ENCODE data around the gene SORCS3. TPM values are rescaled to one million over a fixed set of nuclear protein-coding genes. Genes with fewer than 3 reads are reported as not detected.

Gene SORCS3
- total RNA-seq, 1 donor from 2014 or later = not detected

- DNase-seq (ENCODE audit: low spot score) = no peak
- Mint-ChIP-seq H3K4me3 (no peak overlapping the region), H3K4me1 (ENCODE audit: low read depth) (no peaks in the 10 kb centered on the region), H3K9me3 (no peaks in the 10 kb centered on the region), H3K27ac (no peak overlapping the region), H3K36me3 (ENCODE audit: low read depth) (no peaks in the 10 kb centered on the region), H3K27me3 (ENCODE audit: insufficient read depth) (peaks cover 2% of the 10 kb centered on the region)
- intact Hi-C loops (cut with micrococcal nuclease) = no loop called here
Measured at GRCh38 chr10:105109164-105109563, 468.1 kb downstream of the SORCS3 start.

- Mint-ChIP-seq H3K4me3 (no peak overlapping the region), H3K27me3 (ENCODE audit: insufficient read depth) (no peaks in the 10 kb centered on the region), H3K27ac (no peak overlapping the region), H3K4me1 (ENCODE audit: low read depth) (no peaks in the 10 kb centered on the region), H3K36me3 (ENCODE audit: low read depth) (no peaks in the 10 kb centered on the region), H3K9me3 (no peaks in the 10 kb centered on the region)
- no peak for DNase-seq (ENCODE audit: low spot score)
- intact Hi-C loops (cut with micrococcal nuclease) = no loop called here
Measured at GRCh38 chr10:105112862-105113261, 471.8 kb downstream of the SORCS3 start.

- H3K9me3 Mint-ChIP-seq = no peaks in the 10 kb centered on the region
- DNase-seq (ENCODE audit: low spot score) = no peak
- no peaks in the 10 kb centered on the region for H3K27me3 Mint-ChIP-seq (ENCODE audit: insufficient read depth)
- no peak overlapping the region for H3K27ac Mint-ChIP-seq
- intact Hi-C loops (cut with micrococcal nuclease) = no loop called here
- H3K36me3 Mint-ChIP-seq (ENCODE audit: low read depth) = no peaks in the 10 kb centered on the region
- no peaks in the 10 kb centered on the region for H3K4me1 Mint-ChIP-seq (ENCODE audit: low read depth)
- H3K4me3 Mint-ChIP-seq = no peak overlapping the region
Measured at GRCh38 chr10:105113666-105114065, 472.6 kb downstream of the SORCS3 start.

DNA sequence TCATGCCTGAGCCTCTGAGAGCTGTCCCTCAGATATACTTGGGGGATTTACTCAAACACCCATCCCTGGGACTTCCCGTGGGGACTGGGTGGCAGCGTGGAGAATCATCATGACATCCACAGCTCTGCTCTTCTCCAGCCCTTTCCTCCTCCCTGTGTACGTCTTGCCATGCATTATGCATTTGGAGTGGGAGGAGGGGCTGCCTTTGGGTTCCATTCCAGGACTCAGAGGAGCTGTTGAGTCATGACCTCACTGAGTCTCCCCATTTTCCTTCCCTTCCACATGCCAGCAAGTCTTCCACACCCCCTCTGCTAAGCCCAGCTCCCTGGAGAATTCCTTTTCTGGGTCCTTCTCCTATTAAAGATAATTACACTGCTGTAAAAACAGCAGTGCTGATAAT is 480.7 kb downstream of the SORCS3 start:
- intact Hi-C loops (cut with micrococcal nuclease) = no loop called here
- no peak overlapping the region for H3K27ac Mint-ChIP-seq
- no peak overlapping the region for H3K4me3 Mint-ChIP-seq
- H3K27me3 Mint-ChIP-seq (ENCODE audit: insufficient read depth) = no peaks in the 10 kb centered on the region
- no peaks in the 10 kb centered on the region for H3K9me3 Mint-ChIP-seq
- H3K36me3 Mint-ChIP-seq (ENCODE audit: low read depth) = no peaks in the 10 kb centered on the region
- DNase-seq (ENCODE audit: low spot score) = no peak
- H3K4me1 Mint-ChIP-seq (ENCODE audit: low read depth) = no peaks in the 10 kb centered on the region

DNA sequence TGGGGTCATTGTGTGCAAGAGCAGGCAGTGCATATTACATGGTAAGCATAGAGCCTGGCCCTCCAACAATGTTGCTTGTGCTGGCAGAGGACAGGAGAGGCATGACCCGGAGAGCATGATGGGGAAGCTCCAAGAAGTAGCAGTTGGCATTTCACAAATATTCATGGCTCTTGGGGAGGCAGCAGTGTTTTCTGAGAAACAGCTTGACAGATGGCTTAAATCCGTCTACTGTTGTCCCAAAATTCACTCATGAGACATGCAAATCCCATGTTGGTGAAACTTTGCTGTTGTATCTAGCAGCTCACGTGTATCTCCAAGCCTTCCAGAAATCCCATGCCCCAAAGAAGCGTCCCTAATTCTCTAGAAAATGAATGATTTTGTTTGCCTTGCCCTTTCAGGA is 487.0 kb downstream of the SORCS3 start:
- Mint-ChIP-seq H3K9me3 (no peaks in the 10 kb centered on the region), H3K27me3 (ENCODE audit: insufficient read depth) (no peaks in the 10 kb centered on the region), H3K27ac (no peak overlapping the region), H3K4me3 (no peak overlapping the region), H3K4me1 (ENCODE audit: low read depth) (no peaks in the 10 kb centered on the region), H3K36me3 (ENCODE audit: low read depth) (no peaks in the 10 kb centered on the region)
- no peak for DNase-seq (ENCODE audit: low spot score)
- intact Hi-C loops (cut with micrococcal nuclease) = no loop called here

GRCh38 chr10:105138358-105138757 is 497.3 kb downstream of the SORCS3 start:
- Mint-ChIP-seq H3K9me3 (no peaks in the 10 kb centered on the region), H3K27me3 (ENCODE audit: insufficient read depth) (no peaks in the 10 kb centered on the region), H3K27ac (no peak overlapping the region), H3K36me3 (ENCODE audit: low read depth) (no peaks in the 10 kb centered on the region), H3K4me3 (no peak overlapping the region), H3K4me1 (ENCODE audit: low read depth) (no peaks in the 10 kb centered on the region)
- no peak for DNase-seq (ENCODE audit: low spot score)
- intact Hi-C loops (cut with micrococcal nuclease) = no loop called here

DNA sequence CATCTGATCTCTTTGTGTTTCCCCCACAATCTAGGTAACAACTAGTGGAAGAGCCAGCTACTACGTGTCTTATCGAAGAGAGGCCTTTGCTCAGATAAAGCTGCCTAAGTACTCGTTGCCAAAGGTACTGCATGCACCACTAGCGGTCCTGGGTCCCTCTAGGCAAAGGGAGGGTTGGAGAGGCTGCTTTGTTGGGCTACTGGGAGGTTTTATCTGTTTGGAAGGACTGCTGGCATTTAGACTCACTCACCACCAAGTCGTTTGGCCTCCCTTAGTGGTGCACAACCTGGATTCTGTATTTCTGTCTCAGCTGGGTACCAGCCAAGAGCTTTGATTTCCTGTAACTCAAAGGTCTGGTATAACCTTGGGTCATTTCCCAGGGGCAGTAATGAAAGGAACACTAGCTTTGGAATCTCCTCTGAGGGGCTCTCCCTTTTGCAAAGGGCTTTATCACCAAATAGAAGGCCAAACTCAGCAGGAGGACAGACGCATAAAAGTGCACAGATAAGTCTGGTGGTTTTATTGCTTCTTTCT is 498.3 kb downstream of the SORCS3 start:
- Mint-ChIP-seq H3K4me3 (no peak overlapping the region), H3K27me3 (ENCODE audit: insufficient read depth) (no peaks in the 10 kb centered on the region), H3K36me3 (ENCODE audit: low read depth) (no peaks in the 10 kb centered on the region), H3K27ac (no peak overlapping the region), H3K9me3 (no peaks in the 10 kb centered on the region), H3K4me1 (ENCODE audit: low read depth) (no peaks in the 10 kb centered on the region)
- intact Hi-C loops (cut with micrococcal nuclease) = no loop called here
- DNase-seq (ENCODE audit: low spot score) = no peak

GRCh38 chr10:105140600-105140999 is 499.5 kb downstream of the SORCS3 start:
- Mint-ChIP-seq H3K9me3 (no peaks in the 10 kb centered on the region), H3K27me3 (ENCODE audit: insufficient read depth) (no peaks in the 10 kb centered on the region), H3K27ac (no peak overlapping the region), H3K4me3 (no peak overlapping the region), H3K4me1 (ENCODE audit: low read depth) (no peaks in the 10 kb centered on the region), H3K36me3 (ENCODE audit: low read depth) (no peaks in the 10 kb centered on the region)
- DNase-seq (ENCODE audit: low spot score) = no peak
- intact Hi-C loops (cut with micrococcal nuclease) = no loop called here

GRCh38 chr10:105145711-105146110 is 504.6 kb downstream of the SORCS3 start:
- Mint-ChIP-seq H3K27ac (no peak overlapping the region), H3K27me3 (ENCODE audit: insufficient read depth) (no peaks in the 10 kb centered on the region), H3K4me1 (ENCODE audit: low read depth) (no peaks in the 10 kb centered on the region), H3K9me3 (no peaks in the 10 kb centered on the region), H3K36me3 (ENCODE audit: low read depth) (no peaks in the 10 kb centered on the region), H3K4me3 (no peak overlapping the region)
- DNase-seq (ENCODE audit: low spot score) = no peak
- intact Hi-C loops (cut with micrococcal nuclease) = no loop called here

- Mint-ChIP-seq H3K27ac (no peak overlapping the region), H3K36me3 (ENCODE audit: low read depth) (no peaks in the 10 kb centered on the region)
- intact Hi-C loops (cut with micrococcal nuclease) = no loop called here
Measured at GRCh38 chr10:105146436-105146835, 505.3 kb downstream of the SORCS3 start.

GRCh38 chr10:105148456-105148855 is 507.4 kb downstream of the SORCS3 start:
- Mint-ChIP-seq H3K27me3 (ENCODE audit: insufficient read depth) (no peaks in the 10 kb centered on the region), H3K9me3 (no peaks in the 10 kb centered on the region), H3K4me3 (no peak overlapping the region), H3K27ac (no peak overlapping the region), H3K4me1 (ENCODE audit: low read depth) (no peaks in the 10 kb centered on the region), H3K36me3 (ENCODE audit: low read depth) (no peaks in the 10 kb centered on the region)
- intact Hi-C loops (cut with micrococcal nuclease) = no loop called here
- DNase-seq (ENCODE audit: low spot score) = no peak

More at GRCh38 chr10:105146436-105146835, 505.3 kb downstream of the SORCS3 start:
- Mint-ChIP-seq H3K4me1 (ENCODE audit: low read depth) (no peaks in the 10 kb centered on the region), H3K27me3 (ENCODE audit: insufficient read depth) (no peaks in the 10 kb centered on the region), H3K9me3 (no peaks in the 10 kb centered on the region), H3K4me3 (no peak overlapping the region)
- no peak for DNase-seq (ENCODE audit: low spot score)

DNA sequence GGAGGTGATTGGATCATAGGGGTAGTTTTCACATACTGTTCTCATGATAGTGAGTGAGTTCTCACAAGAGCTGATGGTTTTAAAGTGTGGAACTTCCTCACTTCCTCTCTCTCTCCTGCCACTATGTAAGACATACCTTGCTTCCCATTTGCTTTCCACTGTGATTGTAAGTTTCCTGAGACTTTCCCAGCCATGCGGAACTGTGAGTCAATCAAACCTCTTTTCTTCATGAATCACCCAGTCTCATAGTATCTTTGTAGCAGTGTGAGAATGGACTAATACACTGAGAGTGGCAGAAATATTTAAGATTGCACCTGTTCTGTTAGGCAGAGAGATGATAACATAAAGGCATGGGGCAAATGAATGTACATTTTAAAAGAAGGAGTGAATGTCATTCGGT is 507.8 kb downstream of the SORCS3 start:
- no peak overlapping the region for H3K27ac Mint-ChIP-seq
- H3K36me3 Mint-ChIP-seq (ENCODE audit: low read depth) = no peaks in the 10 kb centered on the region
- no peaks in the 10 kb centered on the region for H3K9me3 Mint-ChIP-seq
- intact Hi-C loops (cut with micrococcal nuclease) = no loop called here
- H3K4me1 Mint-ChIP-seq (ENCODE audit: low read depth) = no peaks in the 10 kb centered on the region
- no peak overlapping the region for H3K4me3 Mint-ChIP-seq
- H3K27me3 Mint-ChIP-seq (ENCODE audit: insufficient read depth) = no peaks in the 10 kb centered on the region
- no peak for DNase-seq (ENCODE audit: low spot score)

- DNase-seq (ENCODE audit: low spot score) = no peak
- Mint-ChIP-seq H3K4me3 (no peak overlapping the region), H3K4me1 (ENCODE audit: low read depth) (no peaks in the 10 kb centered on the region), H3K27me3 (ENCODE audit: insufficient read depth) (no peaks in the 10 kb centered on the region), H3K27ac (no peak overlapping the region), H3K9me3 (no peaks in the 10 kb centered on the region), H3K36me3 (ENCODE audit: low read depth) (no peaks in the 10 kb centered on the region)
- intact Hi-C loops (cut with micrococcal nuclease) = no loop called here
Measured at GRCh38 chr10:105149371-105149891, 508.3 kb downstream of the SORCS3 start.

GRCh38 chr10:105150259-105150880 is 509.3 kb downstream of the SORCS3 start:
- H3K27ac Mint-ChIP-seq = no peak overlapping the region
- intact Hi-C loops (cut with micrococcal nuclease) = no loop called here
- H3K9me3 Mint-ChIP-seq = no peaks in the 10 kb centered on the region
- no peaks in the 10 kb centered on the region for H3K27me3 Mint-ChIP-seq (ENCODE audit: insufficient read depth)
- no peaks in the 10 kb centered on the region for H3K36me3 Mint-ChIP-seq (ENCODE audit: low read depth)
- DNase-seq (ENCODE audit: low spot score) = no peak
- H3K4me3 Mint-ChIP-seq = no peak overlapping the region
- no peaks in the 10 kb centered on the region for H3K4me1 Mint-ChIP-seq (ENCODE audit: low read depth)
